WTC11 (cell line): ENCODE data around the gene GRAP2. TPM values are rescaled to one million over a fixed set of nuclear protein-coding genes. Genes with fewer than 3 reads are reported as not detected.

ENCODE experiments used
- AFF4 ChIP-seq: sonication (generic); formaldehyde crosslinking; IDR thresholded peaks from 2 replicates; pipeline ENCODE4 v1.8.1; 2023; ENCODE audit warnings: mild to moderate bottlenecking, missing genetic modification reagents, borderline replicate concordance
- ARID4B ChIP-seq: sonication (generic); formaldehyde crosslinking; IDR thresholded peaks from 2 replicates; pipeline ENCODE4 v1.8.0; 2023; ENCODE audit warnings: missing genetic modification reagents, mild to moderate bottlenecking, borderline replicate concordance
- ATF6 ChIP-seq: sonication (generic); formaldehyde crosslinking; IDR thresholded peaks from 2 replicates; pipeline ENCODE4 v1.8.1; 2023; ENCODE audit warnings: mild to moderate bottlenecking, missing genetic modification reagents
- CDX4 ChIP-seq: fragments of 250-450 bp; sonication (Bioruptor Pico); IDR thresholded peaks from 2 replicates; pipeline ENCODE4 v1.9.0; 2021; ENCODE audit warnings: moderate library complexity, mild to moderate bottlenecking, inconsistent platforms, borderline replicate concordance
- CREB1 ChIP-seq: sonication (generic); formaldehyde crosslinking; IDR thresholded peaks from 2 replicates; pipeline ENCODE4 v1.8.0; 2023; ENCODE audit warnings: mild to moderate bottlenecking, missing genetic modification reagents
- CTCF ChIP-seq: fragments of 200-600 bp; IDR thresholded peaks from 2 replicates; pipeline ENCODE4 v1.8.0; 2022; ENCODE audit warnings: antibody characterized with exemption
- ELF4 ChIP-seq: sonication (generic); formaldehyde crosslinking; IDR thresholded peaks from 2 replicates; pipeline ENCODE4 v1.8.1; 2022; ENCODE audit warnings: low read depth, mild to moderate bottlenecking, moderate library complexity, missing genetic modification reagents
- FOXK1 ChIP-seq: sonication (generic); formaldehyde crosslinking; IDR thresholded peaks from 2 replicates; pipeline ENCODE4 v1.8.0; 2022; ENCODE audit warnings: mild to moderate bottlenecking, moderate library complexity, missing genetic modification reagents
- FOXP4 ChIP-seq: sonication (generic); formaldehyde crosslinking; IDR thresholded peaks from 2 replicates; pipeline ENCODE4 v1.8.0; 2022; ENCODE audit warnings: mild to moderate bottlenecking, missing genetic modification reagents
- GTF2I ChIP-seq: fragments of 250-450 bp; sonication (Bioruptor Pico); conservative IDR thresholded peaks from 2 replicates; pipeline ENCODE4 v1.4.0; 2021; ENCODE audit warnings: mild to moderate bottlenecking
- MXD4 ChIP-seq: fragments of 250-450 bp; sonication (Bioruptor Pico); IDR thresholded peaks from 2 replicates; pipeline ENCODE4 v1.8.0; 2021; ENCODE audit warnings: mild to moderate bottlenecking, moderate library complexity, borderline replicate concordance
- PRDM15 ChIP-seq: sonication (generic); formaldehyde crosslinking; IDR thresholded peaks from 2 replicates; pipeline ENCODE4 v1.8.0; 2022; ENCODE audit warnings: missing genetic modification reagents
- SP1 ChIP-seq: sonication (generic); formaldehyde crosslinking; conservative IDR thresholded peaks from 2 replicates; pipeline ENCODE4 v1.8.1; 2022; ENCODE audit warnings: missing genetic modification reagents
- TCF7 ChIP-seq: sonication (generic); formaldehyde crosslinking; IDR thresholded peaks from 2 replicates; pipeline ENCODE4 v1.8.0; 2022; ENCODE audit warnings: mild to moderate bottlenecking, low read depth, missing genetic modification reagents, moderate library complexity
- ZNF263 ChIP-seq: sonication (generic); formaldehyde crosslinking; IDR thresholded peaks from 2 replicates; pipeline ENCODE4 v1.8.1; 2022; ENCODE audit warnings: low read depth, mild to moderate bottlenecking, moderate library complexity, missing genetic modification reagents
- ZNF396 ChIP-seq: fragments of 250-450 bp; sonication (Bioruptor Pico); IDR thresholded peaks from 2 replicates; pipeline ENCODE4 v1.8.0; 2021; ENCODE audit warnings: mild to moderate bottlenecking, moderate library complexity, borderline replicate concordance
- ZNF416 ChIP-seq: fragments of 250-450 bp; sonication (Bioruptor Pico); IDR thresholded peaks from 2 replicates; pipeline ENCODE4 v1.9.0; 2021; ENCODE audit warnings: mild to moderate bottlenecking, inconsistent platforms
- total RNA-seq: library from RNA; stranded (reverse); gene quantifications from 3 replicates; pipeline ENCODE4 v1.2.3, GENCODE V29; 2021

Gene GRAP2
- total RNA-seq, 1 experiment from 2014 or later, result 0.33 TPM

GRCh38 chr22:39932918-39933649 is 32.2 kb downstream of the GRAP2 start (continued):
- TF ChIP-seq MXD4 (CRISPR knock-in tag) (no peak), FOXK1 (CRISPR knock-in tag) (no peak), ARID4B (CRISPR knock-in tag) (no peak), CDX4 (CRISPR knock-in tag) (no peak), GTF2I (CRISPR knock-in tag) (peak; percentile 68; the same call in 1 of the 2 replicates), CTCF (peak; percentile 97), FOXP4 (no peak; the same call in 1 of the 2 replicates), ZNF263 (CRISPR knock-in tag) (no peak), ZNF416 (CRISPR knock-in tag) (no peak), ATF6 (no peak), SP1 (CRISPR knock-in tag) (0 out of 2 replicates have a peak, but pooled peaks have one; percentile 42), AFF4 (CRISPR knock-in tag) (no peak), TCF7 (CRISPR knock-in tag) (no peak), ZNF396 (CRISPR knock-in tag) (no peak), ELF4 (CRISPR knock-in tag) (no peak), CREB1 (CRISPR knock-in tag) (no peak), PRDM15 (CRISPR knock-in tag) (no peak)
